H9 (cell line): ENCODE data around the gene CYRIA. TPM values are rescaled to one million over a fixed set of nuclear protein-coding genes. Genes with fewer than 3 reads are reported as not detected.

Experiments
- DNase-seq: peaks from one replicate; pipeline ENCODE4 v3.0.0-alpha.2; 2017
- H2AFZ ChIP-seq: one replicate; pipeline ENCODE4 v1.6.1; 2013; ENCODE audit warnings: mild to moderate bottlenecking, low read length, control low read depth, moderate library complexity
- H2AK5ac ChIP-seq: 2 replicates; pipeline ENCODE4 v1.6.1; 2013; ENCODE audit warnings: low read length, control low read depth, mixed read lengths; ENCODE audit not compliant: insufficient read length
- H2BK120ac ChIP-seq: one replicate; pipeline ENCODE4 v1.6.1; 2013; ENCODE audit warnings: low read depth, mild to moderate bottlenecking, low read length, control low read depth, inconsistent platforms; ENCODE audit not compliant: poor library complexity, severe bottlenecking
- H2BK12ac ChIP-seq: 2 replicates; pipeline ENCODE4 v1.6.1; 2013; ENCODE audit warnings: low read length, control low read depth, mixed read lengths, low read depth; ENCODE audit not compliant: insufficient read length
- H2BK15ac ChIP-seq: 2 replicates; pipeline ENCODE4 v1.6.1; 2013; ENCODE audit warnings: low read depth, low read length, control low read depth
- H2BK20ac ChIP-seq: one replicate; pipeline ENCODE4 v1.6.1; 2013; ENCODE audit warnings: low read depth, mild to moderate bottlenecking, low read length, control low read depth, inconsistent platforms; ENCODE audit not compliant: poor library complexity, severe bottlenecking
- H2BK5ac ChIP-seq: 2 replicates; pipeline ENCODE4 v1.6.1; 2013; ENCODE audit warnings: low read length, control low read depth, mixed read lengths; ENCODE audit not compliant: insufficient read length
- H3K14ac ChIP-seq: 2 replicates; pipeline ENCODE4 v1.6.1; 2013; ENCODE audit warnings: low read length, control low read depth; ENCODE audit not compliant: insufficient read depth
- H3K18ac ChIP-seq: 2 replicates; pipeline ENCODE4 v1.6.1; 2013; ENCODE audit warnings: low read depth, mild to moderate bottlenecking, mixed read lengths, low read length, control low read depth; ENCODE audit not compliant: insufficient read length
- H3K23ac ChIP-seq: 2 replicates; pipeline ENCODE4 v1.6.1; 2013; ENCODE audit warnings: low read length, control low read depth, mixed read lengths, low read depth; ENCODE audit not compliant: insufficient read length
- H3K23me2 ChIP-seq: 2 replicates; pipeline ENCODE4 v1.6.1; 2013; ENCODE audit warnings: low read depth, mild to moderate bottlenecking, mixed read lengths, low read length, control low read depth; ENCODE audit not compliant: insufficient read length, poor library complexity, severe bottlenecking
- H3K27ac ChIP-seq: 2 replicates; pipeline ENCODE4 v1.5.1; 2013; ENCODE audit warnings: low read length, control low read depth, mixed read lengths, low read depth; ENCODE audit not compliant: insufficient read length
- H3K27me3 ChIP-seq: 2 replicates; pipeline ENCODE4 v1.6.1; 2013; ENCODE audit warnings: low read length, control low read depth, inconsistent platforms; ENCODE audit not compliant: insufficient read depth
- H3K4ac ChIP-seq: 2 replicates; pipeline ENCODE4 v1.6.1; 2013; ENCODE audit warnings: low read depth, mild to moderate bottlenecking, control low read depth, inconsistent platforms, low read length, moderate library complexity
- H3K4me1 ChIP-seq: 2 replicates; pipeline ENCODE4 v1.6.1; 2013; ENCODE audit warnings: low read length, control low read depth, inconsistent platforms; ENCODE audit not compliant: insufficient read depth
- H3K4me2 ChIP-seq: 2 replicates; pipeline ENCODE4 v1.6.1; 2013; ENCODE audit warnings: low read length, control low read depth, mixed read lengths; ENCODE audit not compliant: insufficient read length, insufficient read depth
- H3K56ac ChIP-seq: 2 replicates; pipeline ENCODE4 v1.6.1; 2013; ENCODE audit warnings: low read depth, mild to moderate bottlenecking, mixed read lengths, low read length, control low read depth; ENCODE audit not compliant: insufficient read length
- H3K79me1 ChIP-seq: 2 replicates; pipeline ENCODE4 v1.6.1; 2013; ENCODE audit warnings: low read depth, mild to moderate bottlenecking, moderate library complexity, low read length, control low read depth, inconsistent platforms; ENCODE audit not compliant: insufficient read depth, poor library complexity, severe bottlenecking
- H3K79me2 ChIP-seq: 2 replicates; pipeline ENCODE4 v1.6.1; 2013; ENCODE audit warnings: low read length, control low read depth, inconsistent platforms; ENCODE audit not compliant: insufficient read depth
- H3K9ac ChIP-seq: 2 replicates; pipeline ENCODE4 v1.6.1; 2013; ENCODE audit warnings: low read length, control low read depth, mixed read lengths; ENCODE audit not compliant: insufficient read length; ENCODE audit errors: extremely low read depth
- H3K9me3 ChIP-seq: one replicate; pipeline ENCODE4 v1.6.1; 2013; ENCODE audit warnings: low read depth, low read length, inconsistent platforms; ENCODE audit not compliant: control insufficient read depth
- H3T11ph ChIP-seq: one replicate; pipeline ENCODE4 v1.6.1; 2013; ENCODE audit warnings: mild to moderate bottlenecking, low read length, control low read depth, inconsistent platforms
- H4K20me1 ChIP-seq: one replicate; pipeline ENCODE4 v1.6.1; 2013; ENCODE audit not compliant: control insufficient read depth, insufficient read length, insufficient read depth
- H4K5ac ChIP-seq: 2 replicates; pipeline ENCODE4 v1.6.1; 2013; ENCODE audit warnings: low read depth, mild to moderate bottlenecking, mixed read lengths, low read length, control low read depth; ENCODE audit not compliant: insufficient read length
- H4K8ac ChIP-seq: replicated peaks from 2 replicates; pipeline ENCODE4 v1.6.1; 2013; ENCODE audit warnings: low read length, control low read depth, mixed read lengths, low read depth; ENCODE audit not compliant: insufficient read length
- H4K91ac ChIP-seq: 2 replicates; pipeline ENCODE4 v1.6.1; 2013; ENCODE audit warnings: low read depth, mild to moderate bottlenecking, moderate library complexity, mixed read lengths, low read length, control low read depth; ENCODE audit not compliant: insufficient read length
- H3K27ac Mint-ChIP-seq, 3 experiments: 2 replicates in 2 of 3; 3 replicates in 1 of 3; pipeline ENCODE4 v1.8.0; 2020 to 2021; ENCODE audit warnings: mixed read lengths in 3 of 3, mild to moderate bottlenecking in 1 of 3, moderate library complexity in 1 of 3
- H3K27me3 Mint-ChIP-seq: 2 replicates; pipeline ENCODE4 v1.8.0; 2021; ENCODE audit warnings: low read depth, mild to moderate bottlenecking, moderate library complexity, mixed read lengths
- H3K36me3 Mint-ChIP-seq, 3 experiments: 2 replicates in 2 of 3; 3 replicates in 1 of 3; pipeline ENCODE4 v1.8.0; 2020 to 2021; ENCODE audit warnings: low read depth in 3 of 3, mixed read lengths in 3 of 3; ENCODE audit not compliant: insufficient read depth in 1 of 3
- H3K4me1 Mint-ChIP-seq, 2 experiments: 2 replicates each; pipeline ENCODE4 v1.8.0; 2020; ENCODE audit warnings: mixed read lengths in 2 of 2
- H3K4me3 Mint-ChIP-seq, 2 experiments: 2 replicates in 1 of 2; 3 replicates in 1 of 2; pipeline ENCODE4 v1.8.0; 2020 to 2021; ENCODE audit warnings: mild to moderate bottlenecking in 2 of 2, mixed read lengths in 2 of 2, moderate library complexity in 1 of 2
- H3K9me3 Mint-ChIP-seq, 2 experiments: 2 replicates in 1 of 2; 3 replicates in 1 of 2; pipeline ENCODE4 v1.8.0; 2020; ENCODE audit warnings: mild to moderate bottlenecking in 2 of 2, mixed read lengths in 2 of 2, moderate library complexity in 1 of 2
- WGBS: extraction: QIAGEN DNeasy Blood & Tissue Kit; methylation state at CpG from one replicate; pipeline ENCODE4 v1.1.7; 2013; ENCODE audit warnings: missing lambda C conversion rate, low lambda C conversion rate, mixed read lengths; ENCODE audit not compliant: insufficient read length; ENCODE audit errors: extremely low coverage; 5-methylcytosine and 5-hydroxymethylcytosine counted together
- total RNA-seq: library from RNA; stranded (reverse); gene quantifications from 2 replicates; pipeline ENCODE4 v1.2.1, GENCODE V29; 2021
- TF ChIP-seq, protein P1 (sequence below): fragments of 200-600 bp; sonication (generic); conservative IDR thresholded peaks from 3 replicates; pipeline ENCODE4 v1.8.0; 2021; ENCODE audit warnings: antibody characterized with exemption, mild to moderate bottlenecking

Gene CYRIA
- total RNA-seq, 1 experiment from 2014 or later = 2.3 TPM

- WGBS = no CpG with 5 or more reads among the region's 4 CpGs
- H3K23ac ChIP-seq = no peak overlapping the region
These were observed 44.3 kb downstream of the CYRIA start for GRCh38 chr2:16621316-16621715.

More at GRCh38 chr2:16621316-16621715, 44.3 kb downstream of the CYRIA start:
- H3K4me1 ChIP-seq = peaks cover 4% of the 10 kb centered on the region; the same call in 1 of the 2 replicates
- Mint-ChIP-seq H3K4me1 (peaks cover 19 to 25% of the 10 kb centered on the region in 2 experiments), H3K9me3 (no peaks in the 10 kb centered on the region), H3K36me3 (peaks cover 0 to 1% (median 0%) of the 10 kb centered on the region in 3 experiments; a peak in 1 of 7 replicates), H3K27me3 (no peaks in the 10 kb centered on the region), H3K4me3 (no peak overlapping the region), H3K27ac (no peak overlapping the region)
- H2BK5ac ChIP-seq = no peak overlapping the region
- H3K9me3 ChIP-seq = no peaks in the 10 kb centered on the region
- no peak overlapping the region for H3K18ac ChIP-seq
- no peak overlapping the region for H2BK12ac ChIP-seq
- H2BK15ac ChIP-seq = no peak overlapping the region
- H4K8ac ChIP-seq = no peak overlapping the region
- DNase-seq = no peak
- H2AFZ ChIP-seq = no peak overlapping the region
- no peaks in the 10 kb centered on the region for H3K79me1 ChIP-seq
- H3K56ac ChIP-seq = no peak overlapping the region
- H3K79me2 ChIP-seq = no peaks in the 10 kb centered on the region
- no peak overlapping the region for H3K4me2 ChIP-seq
- H3K9ac ChIP-seq = no peak overlapping the region
- no peak overlapping the region for H3K4ac ChIP-seq
- no peaks in the 10 kb centered on the region for H4K20me1 ChIP-seq
- no peak overlapping the region for H3K27ac ChIP-seq
- H4K91ac ChIP-seq = no peak overlapping the region
- H3K23me2 ChIP-seq = no peaks in the 10 kb centered on the region
- TF ChIP-seq, protein P1, sequence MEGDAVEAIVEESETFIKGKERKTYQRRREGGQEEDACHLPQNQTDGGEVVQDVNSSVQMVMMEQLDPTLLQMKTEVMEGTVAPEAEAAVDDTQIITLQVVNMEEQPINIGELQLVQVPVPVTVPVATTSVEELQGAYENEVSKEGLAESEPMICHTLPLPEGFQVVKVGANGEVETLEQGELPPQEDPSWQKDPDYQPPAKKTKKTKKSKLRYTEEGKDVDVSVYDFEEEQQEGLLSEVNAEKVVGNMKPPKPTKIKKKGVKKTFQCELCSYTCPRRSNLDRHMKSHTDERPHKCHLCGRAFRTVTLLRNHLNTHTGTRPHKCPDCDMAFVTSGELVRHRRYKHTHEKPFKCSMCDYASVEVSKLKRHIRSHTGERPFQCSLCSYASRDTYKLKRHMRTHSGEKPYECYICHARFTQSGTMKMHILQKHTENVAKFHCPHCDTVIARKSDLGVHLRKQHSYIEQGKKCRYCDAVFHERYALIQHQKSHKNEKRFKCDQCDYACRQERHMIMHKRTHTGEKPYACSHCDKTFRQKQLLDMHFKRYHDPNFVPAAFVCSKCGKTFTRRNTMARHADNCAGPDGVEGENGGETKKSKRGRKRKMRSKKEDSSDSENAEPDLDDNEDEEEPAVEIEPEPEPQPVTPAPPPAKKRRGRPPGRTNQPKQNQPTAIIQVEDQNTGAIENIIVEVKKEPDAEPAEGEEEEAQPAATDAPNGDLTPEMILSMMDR = no peak
- H2AK5ac ChIP-seq = no peak overlapping the region
- H2BK120ac ChIP-seq = no peak overlapping the region
- H3K27me3 ChIP-seq = no peaks in the 10 kb centered on the region
- H2BK20ac ChIP-seq = no peak overlapping the region
- no peak overlapping the region for H3K14ac ChIP-seq
- H4K5ac ChIP-seq = no peak overlapping the region
- H3T11ph ChIP-seq = no peak overlapping the region
